Retinal pigment epithelial cell (primary cell): Measurements from ENCODE around the gene RAB3GAP1.

Experiments
- DNase-seq: peaks from one replicate; pipeline ENCODE4 v3.0.0-alpha.2; 2010; ENCODE audit warnings: low read depth
- H3K4me3 ChIP-seq: 2 replicates; pipeline ENCODE4 v1.5.1; 2011; ENCODE audit warnings: mild to moderate bottlenecking, low read length, control low read depth, moderate library complexity
- TF ChIP-seq, protein P1 (sequence below): conservative IDR thresholded peaks from 2 replicates; pipeline ENCODE4 v1.5.1; 2011; ENCODE audit warnings: low read depth, low read length, control low read depth, inconsistent platforms

The RAB3GAP1 gene

GRCh38 chr2:135163901-135164300, 111.8 kb downstream of the RAB3GAP1 start:
- TF ChIP-seq, protein P1, sequence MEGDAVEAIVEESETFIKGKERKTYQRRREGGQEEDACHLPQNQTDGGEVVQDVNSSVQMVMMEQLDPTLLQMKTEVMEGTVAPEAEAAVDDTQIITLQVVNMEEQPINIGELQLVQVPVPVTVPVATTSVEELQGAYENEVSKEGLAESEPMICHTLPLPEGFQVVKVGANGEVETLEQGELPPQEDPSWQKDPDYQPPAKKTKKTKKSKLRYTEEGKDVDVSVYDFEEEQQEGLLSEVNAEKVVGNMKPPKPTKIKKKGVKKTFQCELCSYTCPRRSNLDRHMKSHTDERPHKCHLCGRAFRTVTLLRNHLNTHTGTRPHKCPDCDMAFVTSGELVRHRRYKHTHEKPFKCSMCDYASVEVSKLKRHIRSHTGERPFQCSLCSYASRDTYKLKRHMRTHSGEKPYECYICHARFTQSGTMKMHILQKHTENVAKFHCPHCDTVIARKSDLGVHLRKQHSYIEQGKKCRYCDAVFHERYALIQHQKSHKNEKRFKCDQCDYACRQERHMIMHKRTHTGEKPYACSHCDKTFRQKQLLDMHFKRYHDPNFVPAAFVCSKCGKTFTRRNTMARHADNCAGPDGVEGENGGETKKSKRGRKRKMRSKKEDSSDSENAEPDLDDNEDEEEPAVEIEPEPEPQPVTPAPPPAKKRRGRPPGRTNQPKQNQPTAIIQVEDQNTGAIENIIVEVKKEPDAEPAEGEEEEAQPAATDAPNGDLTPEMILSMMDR = no peak
- H3K4me3 ChIP-seq = no peak overlapping the region
- DNase-seq = no peak

DNA sequence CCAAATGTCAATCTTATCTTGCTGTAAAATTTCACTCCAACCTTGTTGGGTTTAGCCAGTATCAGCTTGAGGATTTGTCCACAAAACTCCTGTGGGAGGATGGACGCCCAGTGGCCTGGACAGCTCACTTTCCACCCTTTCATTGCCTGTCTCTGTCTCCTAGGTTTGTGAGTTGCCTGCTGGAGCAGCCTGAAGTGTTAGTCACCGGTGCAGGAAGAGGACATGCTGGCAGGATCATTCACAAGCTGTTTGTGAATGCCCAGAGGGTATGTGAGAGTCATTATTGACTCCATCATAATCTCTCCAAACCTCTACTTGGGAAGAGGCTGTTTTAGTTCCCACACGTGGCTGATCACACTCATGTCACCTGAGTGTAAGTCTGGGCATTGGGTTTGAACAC, 112.3 kb downstream of the RAB3GAP1 start:
- TF ChIP-seq, protein P1 = no peak
- peak; percentile 11 for DNase-seq
- H3K4me3 ChIP-seq = no peak overlapping the region

- TF ChIP-seq, protein P1 = no peak
- H3K4me3 ChIP-seq = no peak overlapping the region
Observed at GRCh38 chr2:135167273-135167672, 115.2 kb downstream of the RAB3GAP1 start.

GRCh38 chr2:135168204-135168856, 116.2 kb downstream of the RAB3GAP1 start:
- no peak for DNase-seq
- no peak overlapping the region for H3K4me3 ChIP-seq
- TF ChIP-seq, protein P1 = no peak

More at GRCh38 chr2:135167273-135167672, 115.2 kb downstream of the RAB3GAP1 start:
- no peak for DNase-seq

DNA sequence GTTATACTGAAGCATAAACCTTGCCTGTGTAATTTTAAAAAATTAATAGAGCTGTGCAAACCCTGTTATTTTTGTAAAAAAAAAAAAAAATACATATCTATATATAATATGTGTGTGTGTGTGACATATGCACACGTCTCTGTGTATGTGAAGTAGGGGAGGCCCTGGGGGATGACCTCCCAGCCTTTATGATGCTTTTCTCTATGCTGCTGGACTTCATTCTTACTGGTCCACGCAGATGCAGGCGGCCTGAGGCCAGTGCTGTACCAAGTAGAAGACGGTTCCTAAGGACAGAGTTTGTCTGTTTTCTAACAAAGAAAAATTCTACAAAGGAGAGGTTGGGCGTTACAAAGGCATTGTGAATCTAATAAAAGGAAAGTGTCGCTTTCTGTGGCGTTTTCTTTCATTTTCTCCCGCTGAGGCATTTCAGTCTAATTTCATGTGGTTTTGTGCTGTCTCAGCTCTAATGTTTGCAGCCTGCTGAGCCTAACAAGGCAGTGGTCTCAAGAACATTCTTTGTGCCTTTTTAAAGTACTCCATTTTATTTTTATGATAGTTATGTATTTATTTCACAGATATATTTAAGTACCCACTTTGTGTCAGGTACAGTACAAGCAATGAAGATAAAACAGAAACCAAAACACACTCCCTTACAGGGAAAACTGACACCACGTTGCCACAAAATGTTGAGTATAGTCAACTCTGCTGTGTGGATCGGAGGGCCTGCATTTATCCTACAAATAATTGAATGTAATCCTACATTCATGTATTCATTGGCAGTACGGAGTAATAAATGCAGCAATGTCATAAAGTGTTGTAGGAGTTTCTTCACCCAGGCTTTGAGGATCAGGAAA, 118.0 kb downstream of the RAB3GAP1 start:
- no peak for DNase-seq
- TF ChIP-seq, protein P1 = no peak
- H3K4me3 ChIP-seq = no peak overlapping the region

DNA sequence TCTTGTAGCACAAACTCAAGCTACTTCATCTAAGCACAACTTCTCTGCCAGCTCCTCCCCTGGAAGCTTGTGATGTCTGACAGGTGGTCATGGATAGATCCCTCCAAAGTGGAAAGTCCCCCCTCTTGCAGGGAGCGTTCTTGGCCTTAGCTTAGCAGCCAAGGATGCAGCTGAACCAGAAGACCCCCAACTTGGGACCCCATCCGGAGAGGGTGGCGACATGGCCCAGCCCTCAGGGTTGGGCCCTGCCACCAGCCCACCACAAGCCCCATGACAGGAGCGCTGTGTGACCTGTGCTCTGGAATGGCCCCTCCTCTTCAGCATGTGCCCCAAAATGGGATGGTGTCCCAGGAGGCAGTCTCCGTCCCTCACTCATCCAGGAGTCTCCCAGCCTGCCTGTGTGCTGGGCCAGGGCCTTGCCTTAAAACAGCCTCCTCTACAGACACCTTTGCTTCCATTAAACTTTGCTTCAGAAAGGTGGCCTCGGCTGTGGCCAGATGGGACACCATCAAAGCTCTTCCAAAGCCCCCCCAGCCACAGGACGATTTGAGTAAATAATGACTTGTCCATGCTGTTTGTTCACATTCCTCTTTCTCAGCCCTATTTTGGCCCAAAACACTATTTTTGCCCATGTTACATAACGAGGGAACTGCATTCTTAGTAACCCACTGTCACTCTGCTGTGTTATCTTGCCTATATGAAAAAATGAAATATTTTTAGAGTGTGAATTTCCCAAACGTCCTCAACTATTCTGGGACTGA, 122.1 kb downstream of the RAB3GAP1 start:
- H3K4me3 ChIP-seq = no peak overlapping the region
- no peak for DNase-seq
- TF ChIP-seq, protein P1 = no peak

DNA sequence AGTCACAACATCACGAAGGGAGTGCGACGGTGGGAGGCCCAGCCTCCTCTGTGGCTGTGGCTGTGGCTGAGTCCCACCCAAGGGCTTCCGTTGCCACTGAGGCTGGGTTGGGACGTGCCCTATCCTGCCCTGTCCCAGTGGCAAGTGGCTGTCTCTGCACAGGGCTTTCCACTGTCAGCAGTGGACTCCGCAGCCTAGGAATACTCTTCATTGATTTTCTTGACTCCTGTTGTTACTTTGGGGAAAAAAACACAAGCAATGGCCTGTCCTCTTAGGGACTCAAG, 122.7 kb downstream of the RAB3GAP1 start:
- DNase-seq = no peak
- TF ChIP-seq, protein P1 = no peak
- no peak overlapping the region for H3K4me3 ChIP-seq
